SU-DHL-6 (cell line): ENCODE measurements around the gene SYNM.

Experiments
- H2AFZ ChIP-seq: fragments of 200-600 bp; sonication (generic); 2 replicates; pipeline ENCODE4 v1.6.1; 2014; ENCODE audit warnings: low read depth, mild to moderate bottlenecking, moderate library complexity, mixed read lengths, antibody characterized with exemption, low read length; ENCODE audit not compliant: severe bottlenecking
- H3F3A ChIP-seq: fragments of 200-600 bp; shearing (Covaris generic); 2 replicates; pipeline ENCODE4 v1.6.0; 2016; ENCODE audit warnings: antibody characterized with exemption, mild to moderate bottlenecking; ENCODE audit not compliant: insufficient read depth
- H3K27ac ChIP-seq: fragments of 200-600 bp; sonication (generic); 2 replicates; pipeline ENCODE4 v1.5.1; 2016; ENCODE audit warnings: low read depth, mild to moderate bottlenecking, low read length, moderate library complexity, mixed read lengths
- H3K27me3 ChIP-seq: fragments of 200-600 bp; sonication (generic), shearing (Covaris generic); 2 replicates; pipeline ENCODE4 v1.6.0; 2014; ENCODE audit warnings: mild to moderate bottlenecking, low read length
- H3K36me3 ChIP-seq: fragments of 200-600 bp; sonication (generic); 2 replicates; pipeline ENCODE4 v1.6.1; 2014; ENCODE audit warnings: mild to moderate bottlenecking, low read length, mixed read lengths
- H3K4me2 ChIP-seq: fragments of 300-600, 200-600 bp; shearing (Covaris generic), sonication (generic); 2 replicates; pipeline ENCODE4 v1.6.0; 2014; ENCODE audit warnings: low read length, low read depth, mild to moderate bottlenecking; ENCODE audit not compliant: poor library complexity, severe bottlenecking
- H3K4me3 ChIP-seq: fragments of 200-600 bp; sonication (generic); 2 replicates; pipeline ENCODE4 v1.5.1; 2014; ENCODE audit warnings: antibody characterized with exemption, low read length, mild to moderate bottlenecking, mixed read lengths; ENCODE audit not compliant: insufficient read depth, poor library complexity, severe bottlenecking
- H3K79me2 ChIP-seq: fragments of 200-600 bp; sonication (generic); 2 replicates; pipeline ENCODE4 v1.6.1; 2014; ENCODE audit warnings: mild to moderate bottlenecking, low read length, moderate library complexity; ENCODE audit not compliant: insufficient read depth
- H3K9ac ChIP-seq: fragments of 200-600 bp; sonication (generic); 2 replicates; pipeline ENCODE4 v1.7.0; 2014; ENCODE audit warnings: mild to moderate bottlenecking, low read length
- H3K9me2 ChIP-seq: fragments of 200-600 bp; sonication (generic); replicated peaks from 2 replicates; pipeline ENCODE4 v1.6.1; 2014; ENCODE audit warnings: low read length; ENCODE audit not compliant: insufficient read depth
- H3K9me3 ChIP-seq: fragments of 200-600 bp; sonication (generic); 2 replicates; pipeline ENCODE4 v1.6.1; 2014; ENCODE audit warnings: low read length, mixed read lengths; ENCODE audit not compliant: insufficient read depth
- H4K20me1 ChIP-seq: fragments of 200-600 bp; sonication (generic); 2 replicates; pipeline ENCODE4 v1.6.1; 2014; ENCODE audit warnings: low read depth, mild to moderate bottlenecking, antibody characterized with exemption, low read length, moderate library complexity, mixed read lengths
- EZH2phosphoT487 ChIP-seq: fragments of 200-600 bp; sonication (generic), shearing (Covaris generic); conservative IDR thresholded peaks from 2 replicates; pipeline ENCODE4 v1.6.1; 2018; ENCODE audit warnings: mild to moderate bottlenecking, antibody characterized with exemption, low read length, moderate library complexity, mixed read lengths
- TF ChIP-seq, protein P1 (sequence below): fragments of 200-600 bp; sonication (generic); IDR thresholded peaks from one replicate; pipeline ENCODE4 v1.5.1; 2017; ENCODE audit warnings: antibody characterized with exemption, mild to moderate bottlenecking, low read length, moderate library complexity; ENCODE audit not compliant: insufficient read depth, poor library complexity, severe bottlenecking

SYNM gene

DNA sequence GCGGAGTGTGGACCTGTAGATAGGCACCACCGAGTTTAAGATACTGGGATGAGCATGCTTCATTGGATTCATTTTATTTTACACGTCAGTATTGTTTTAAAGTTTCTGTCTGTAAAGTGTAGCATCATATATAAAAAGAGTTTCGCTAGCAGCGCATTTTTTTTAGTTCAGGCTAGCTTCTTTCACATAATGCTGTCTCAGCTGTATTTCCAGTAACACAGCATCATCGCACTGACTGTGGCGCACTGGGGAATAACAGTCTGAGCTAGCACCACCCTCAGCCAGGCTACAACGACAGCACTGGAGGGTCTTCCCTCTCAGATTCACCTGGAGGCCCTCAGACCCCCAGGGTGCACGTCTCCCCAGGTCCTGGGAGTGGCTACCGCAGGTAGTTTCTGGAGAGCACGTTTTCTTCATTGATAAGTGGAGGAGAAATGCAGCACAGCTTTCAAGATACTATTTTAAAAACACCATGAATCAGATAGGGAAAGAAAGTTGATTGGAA lies 29.5 kb downstream of the SYNM start:
- no peaks in the 10 kb centered on the region for H3K36me3 ChIP-seq
- H3K79me2 ChIP-seq: no peaks in the 10 kb centered on the region
- no peaks in the 10 kb centered on the region for H3K27me3 ChIP-seq
- no peak overlapping the region for H3K27ac ChIP-seq
- H3K9ac ChIP-seq: no peak overlapping the region
- no peaks in the 10 kb centered on the region for H3K9me2 ChIP-seq
- H3F3A ChIP-seq: no peaks in the 10 kb centered on the region
- H3K4me3 ChIP-seq: no peak overlapping the region
- no peak overlapping the region for H3K4me2 ChIP-seq
- no peaks in the 10 kb centered on the region for H4K20me1 ChIP-seq
- no peaks in the 10 kb centered on the region for H3K9me3 ChIP-seq
- no peak for TF ChIP-seq EZH2phosphoT487
- TF ChIP-seq, protein P1, sequence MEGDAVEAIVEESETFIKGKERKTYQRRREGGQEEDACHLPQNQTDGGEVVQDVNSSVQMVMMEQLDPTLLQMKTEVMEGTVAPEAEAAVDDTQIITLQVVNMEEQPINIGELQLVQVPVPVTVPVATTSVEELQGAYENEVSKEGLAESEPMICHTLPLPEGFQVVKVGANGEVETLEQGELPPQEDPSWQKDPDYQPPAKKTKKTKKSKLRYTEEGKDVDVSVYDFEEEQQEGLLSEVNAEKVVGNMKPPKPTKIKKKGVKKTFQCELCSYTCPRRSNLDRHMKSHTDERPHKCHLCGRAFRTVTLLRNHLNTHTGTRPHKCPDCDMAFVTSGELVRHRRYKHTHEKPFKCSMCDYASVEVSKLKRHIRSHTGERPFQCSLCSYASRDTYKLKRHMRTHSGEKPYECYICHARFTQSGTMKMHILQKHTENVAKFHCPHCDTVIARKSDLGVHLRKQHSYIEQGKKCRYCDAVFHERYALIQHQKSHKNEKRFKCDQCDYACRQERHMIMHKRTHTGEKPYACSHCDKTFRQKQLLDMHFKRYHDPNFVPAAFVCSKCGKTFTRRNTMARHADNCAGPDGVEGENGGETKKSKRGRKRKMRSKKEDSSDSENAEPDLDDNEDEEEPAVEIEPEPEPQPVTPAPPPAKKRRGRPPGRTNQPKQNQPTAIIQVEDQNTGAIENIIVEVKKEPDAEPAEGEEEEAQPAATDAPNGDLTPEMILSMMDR: no peak
- no peak overlapping the region for H2AFZ ChIP-seq

DNA sequence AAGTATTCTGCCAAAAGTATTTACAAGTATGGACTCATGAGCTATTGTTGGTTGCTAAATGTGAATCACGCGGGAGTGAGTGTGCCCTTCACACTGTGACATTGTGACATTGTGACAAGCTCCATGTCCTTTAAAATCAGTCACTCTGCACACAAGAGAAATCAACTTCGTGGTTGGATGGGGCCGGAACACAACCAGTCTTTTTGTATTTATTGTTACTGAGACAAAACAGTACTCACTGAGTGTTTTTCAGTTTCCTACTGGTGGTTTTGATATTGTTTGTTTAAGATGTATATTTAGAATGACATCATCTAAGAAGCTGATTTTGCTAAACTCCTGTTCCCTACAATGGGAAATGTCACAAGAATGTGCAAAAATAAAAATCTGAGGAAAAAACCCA lies 30.3 kb downstream of the SYNM start:
- Histone ChIP-seq H3K9me3 (no peaks in the 10 kb centered on the region), H3K79me2 (no peaks in the 10 kb centered on the region), H2AFZ (no peak overlapping the region), H3F3A (no peaks in the 10 kb centered on the region), H3K9ac (no peak overlapping the region), H3K27me3 (no peaks in the 10 kb centered on the region), H3K36me3 (no peaks in the 10 kb centered on the region), H3K9me2 (no peaks in the 10 kb centered on the region), H3K4me3 (no peak overlapping the region), H3K4me2 (no peak overlapping the region), H3K27ac (no peak overlapping the region), H4K20me1 (no peaks in the 10 kb centered on the region)
- no peak for TF ChIP-seq EZH2phosphoT487
- TF ChIP-seq, protein P1: no peak

DNA sequence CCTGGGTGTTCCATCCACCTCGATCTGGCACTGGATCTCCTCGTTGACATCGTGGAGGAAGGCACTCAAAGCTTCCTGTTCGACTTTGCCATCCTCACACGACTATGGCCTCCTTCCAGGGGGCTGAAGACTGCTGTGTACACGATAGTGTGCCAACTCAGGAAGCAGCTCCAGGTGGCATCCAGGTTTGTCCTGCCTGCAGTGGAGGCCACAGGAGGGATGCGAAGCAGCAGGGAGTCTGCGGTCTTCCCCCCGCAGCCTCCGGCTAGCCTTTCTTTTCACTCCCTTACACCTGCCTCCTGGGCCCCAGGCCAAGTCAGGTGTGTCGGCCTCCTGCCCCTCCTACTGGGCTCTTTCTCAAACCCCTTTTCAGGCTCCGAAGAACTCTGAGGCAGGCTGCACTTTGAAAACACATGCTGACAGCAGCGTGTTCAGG lies 32.2 kb downstream of the SYNM start:
- Histone ChIP-seq H3F3A (no peaks in the 10 kb centered on the region), H3K9me2 (no peaks in the 10 kb centered on the region), H3K9me3 (no peaks in the 10 kb centered on the region), H4K20me1 (no peaks in the 10 kb centered on the region), H3K27me3 (no peaks in the 10 kb centered on the region), H3K4me3 (no peak overlapping the region), H3K27ac (no peak overlapping the region), H3K4me2 (no peak overlapping the region), H3K36me3 (no peaks in the 10 kb centered on the region), H3K9ac (no peak overlapping the region), H3K79me2 (no peaks in the 10 kb centered on the region), H2AFZ (no peak overlapping the region)
- TF ChIP-seq EZH2phosphoT487: no peak
- TF ChIP-seq, protein P1: no peak

DNA sequence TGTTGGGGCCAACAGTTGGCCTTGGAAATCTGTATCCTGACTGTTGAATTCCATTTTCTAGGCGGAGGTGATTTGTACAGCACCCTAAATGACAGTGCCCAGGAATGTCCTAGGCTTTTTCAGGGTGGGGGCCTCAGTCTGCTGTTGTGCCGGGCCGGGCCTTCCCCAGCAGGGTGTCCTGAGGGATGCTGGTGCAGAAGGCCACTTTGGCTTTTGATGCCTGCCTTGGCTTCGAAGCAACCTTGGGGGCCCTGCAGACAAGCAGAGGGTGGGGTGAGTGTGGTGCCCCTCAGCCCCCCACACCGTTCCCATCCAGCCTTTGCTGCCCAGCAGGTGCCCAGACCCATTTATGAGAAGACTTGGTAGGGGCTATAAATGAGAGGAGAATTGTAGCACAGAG lies 33.0 kb downstream of the SYNM start:
- TF ChIP-seq EZH2phosphoT487: no peak
- TF ChIP-seq, protein P1: no peak
- no peaks in the 10 kb centered on the region for H3F3A ChIP-seq
- no peaks in the 10 kb centered on the region for H3K36me3 ChIP-seq
- H3K9me2 ChIP-seq: no peaks in the 10 kb centered on the region
- H2AFZ ChIP-seq: no peak overlapping the region
- H3K4me2 ChIP-seq: no peak overlapping the region
- H4K20me1 ChIP-seq: no peaks in the 10 kb centered on the region
- no peak overlapping the region for H3K4me3 ChIP-seq
- no peaks in the 10 kb centered on the region for H3K27me3 ChIP-seq
- no peak overlapping the region for H3K9ac ChIP-seq
- H3K79me2 ChIP-seq: no peaks in the 10 kb centered on the region
- no peaks in the 10 kb centered on the region for H3K9me3 ChIP-seq
- H3K27ac ChIP-seq: no peak overlapping the region
